Left ventricle myocardium inferior (tissue), 1 donor: ENCODE results near the gene ZNF536. TPM values are rescaled to one million over a fixed set of nuclear protein-coding genes. Genes with fewer than 3 reads are reported as not detected.

Experiments
- DNase-seq: peaks from one replicate; pipeline ENCODE4 v3.0.0-alpha.2; 2020
- H3K27ac ChIP-seq: fragments of 200-600 bp; replicated peaks from 2 replicates; pipeline ENCODE4 v1.8.0; 2021
- H3K27me3 ChIP-seq: fragments of 200-600 bp; 2 replicates; pipeline ENCODE4 v1.8.0; 2021; ENCODE audit warnings: low read depth
- H3K36me3 ChIP-seq: fragments of 200-600 bp; 2 replicates; pipeline ENCODE4 v1.8.0; 2021
- H3K4me1 ChIP-seq: fragments of 200-600 bp; 2 replicates; pipeline ENCODE4 v1.8.0; 2021
- H3K4me3 ChIP-seq: fragments of 200-600 bp; 2 replicates; pipeline ENCODE4 v1.8.0; 2021; ENCODE audit warnings: mild to moderate bottlenecking, moderate library complexity
- H3K9me3 ChIP-seq: fragments of 200-600 bp; replicated peaks from 2 replicates; pipeline ENCODE4 v1.8.0; 2021
- CTCF ChIP-seq: fragments of 200-600 bp; IDR thresholded peaks from 2 replicates; pipeline ENCODE4 v1.8.0; 2021; ENCODE audit warnings: antibody characterized with exemption, mild to moderate bottlenecking, borderline replicate concordance
- intact Hi-C: fragments of 100-400 bp; cut with micrococcal nuclease; formaldehyde crosslinking; loops from one replicate; pipeline ENCODE4 v1.11.0; 2022
- total RNA-seq: library from RNA; stranded (reverse); fragmentation: NEBNext Ultra II Directional; extraction: Animal tissue kit (Norgen Biotek cat#: 25700); gene quantifications from one replicate; pipeline ENCODE4 v1.2.1, GENCODE V29; 2021
- donor health status: DM: no; HTN: yes; CAD: no; lungs with severe emphysema.

Gene ZNF536
- total RNA-seq, 1 donor from 2014 or later, result 4.0 TPM

- no peak for DNase-seq
- Histone ChIP-seq H3K4me1 (no peaks in the 10 kb centered on the region), H3K27me3 (peaks cover 26% of the 10 kb centered on the region), H3K36me3 (no peaks in the 10 kb centered on the region), H3K9me3 (no peaks in the 10 kb centered on the region), H3K4me3 (no peak overlapping the region), H3K27ac (no peak overlapping the region)
- intact Hi-C loops, result no loop called here
- TF ChIP-seq CTCF, result no peak
Measured at GRCh38 chr19:30519607-30520205, 147.5 kb downstream of the ZNF536 start.

GRCh38 chr19:30520735-30521479 is 148.7 kb downstream of the ZNF536 start:
- intact Hi-C loops, result no loop called here
- no peaks in the 10 kb centered on the region for H3K9me3 ChIP-seq
- no peak overlapping the region for H3K27ac ChIP-seq
- H3K4me1 ChIP-seq, result no peaks in the 10 kb centered on the region
- peaks cover 24% of the 10 kb centered on the region for H3K27me3 ChIP-seq
- H3K36me3 ChIP-seq, result no peaks in the 10 kb centered on the region
- no peak for TF ChIP-seq CTCF
- H3K4me3 ChIP-seq, result no peak overlapping the region
- no peak for DNase-seq

GRCh38 chr19:30521937-30522336 is 149.8 kb downstream of the ZNF536 start:
- H3K4me1 ChIP-seq, result no peaks in the 10 kb centered on the region
- TF ChIP-seq CTCF, result no peak
- H3K27ac ChIP-seq, result no peak overlapping the region
- intact Hi-C loops, result no loop called here
- H3K9me3 ChIP-seq, result no peaks in the 10 kb centered on the region
- no peak overlapping the region for H3K4me3 ChIP-seq
- no peak for DNase-seq
- no peaks in the 10 kb centered on the region for H3K36me3 ChIP-seq
- peaks cover 24% of the 10 kb centered on the region for H3K27me3 ChIP-seq

GRCh38 chr19:30522341-30522740 is 150.2 kb downstream of the ZNF536 start:
- Histone ChIP-seq H3K27ac (no peak overlapping the region), H3K4me1 (no peaks in the 10 kb centered on the region), H3K9me3 (no peaks in the 10 kb centered on the region), H3K4me3 (no peak overlapping the region), H3K36me3 (no peaks in the 10 kb centered on the region), H3K27me3 (peaks cover 24% of the 10 kb centered on the region)
- no peak for TF ChIP-seq CTCF
- intact Hi-C loops, result no loop called here
- no peak for DNase-seq

GRCh38 chr19:30523791-30524190 is 151.6 kb downstream of the ZNF536 start:
- TF ChIP-seq CTCF, result no peak
- Histone ChIP-seq H3K9me3 (no peaks in the 10 kb centered on the region), H3K27me3 (peaks cover 29% of the 10 kb centered on the region), H3K4me1 (no peaks in the 10 kb centered on the region), H3K4me3 (no peak overlapping the region), H3K36me3 (no peaks in the 10 kb centered on the region), H3K27ac (no peak overlapping the region)
- no peak for DNase-seq
- intact Hi-C loops, result no loop called here
